AG09319 (cell line): ENCODE results near the gene GRM2.
A peak's percentile ranks its signal among the peaks of the same experiment; 100 is the strongest.

Experiments
- DNase-seq: peaks from one replicate; pipeline ENCODE4 v3.0.0-alpha.2; 2010; ENCODE audit warnings: low read depth; ENCODE audit errors: extremely low read depth
- TF ChIP-seq, protein P1 (sequence below): IDR thresholded peaks from 2 replicates; pipeline ENCODE4 v1.5.1; 2011; ENCODE audit warnings: low read depth, mild to moderate bottlenecking, inconsistent platforms, low read length, moderate library complexity

GRM2 gene

DNA sequence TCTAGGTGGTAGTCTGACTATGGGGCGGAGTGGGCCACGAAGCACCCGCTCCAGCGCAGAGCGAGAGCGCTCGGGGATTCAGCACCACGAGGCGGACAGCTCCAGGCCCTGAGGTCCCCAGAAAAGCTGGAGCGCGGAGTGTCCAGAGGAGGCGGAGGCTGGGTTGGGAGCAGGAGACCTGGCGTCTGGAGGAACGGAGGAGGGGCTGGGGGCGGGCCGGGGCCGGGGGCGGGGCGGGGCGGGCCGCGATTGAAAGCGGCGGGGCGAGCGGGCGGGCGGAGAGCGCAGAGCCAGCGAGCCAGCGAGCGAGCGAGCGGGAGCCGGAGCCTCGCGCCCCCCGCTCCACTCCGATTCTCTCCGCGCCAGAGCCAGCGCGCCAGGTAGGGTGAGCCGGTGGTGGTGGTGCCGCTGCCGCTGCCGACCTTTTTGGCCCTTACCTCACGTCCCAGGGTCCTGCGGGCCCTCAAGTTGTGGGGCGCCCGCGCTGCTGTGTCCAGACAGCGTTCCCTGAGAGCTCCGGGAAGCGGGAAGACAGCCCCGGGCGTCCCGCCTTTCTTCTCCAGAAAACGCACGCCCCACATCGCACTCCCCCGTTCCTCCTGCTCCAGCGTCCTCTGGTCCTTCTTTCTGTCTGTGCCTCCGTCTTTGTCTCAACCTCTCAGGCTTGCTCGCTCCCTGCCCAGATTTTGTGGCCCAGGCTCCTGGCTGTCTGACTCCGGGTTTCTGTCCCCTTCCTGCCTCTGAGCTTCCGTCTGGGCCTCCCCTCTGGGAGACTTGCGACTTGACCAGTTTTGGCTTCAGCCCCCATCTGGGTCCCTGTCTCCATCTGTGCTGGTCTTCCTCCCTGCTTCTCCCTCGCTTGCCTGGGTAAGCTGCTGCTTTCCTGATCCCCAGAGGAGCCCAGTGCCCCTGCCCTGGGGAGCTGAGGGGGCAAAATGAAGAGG lies at the start of gene GRM2:
GRM2 (plus strand) TSS at position 281 of the 944 bp plus-strand sequence. CDS start 1,916 bp downstream, outside the sequence.
- peak; percentile 52 for DNase-seq

DNA sequence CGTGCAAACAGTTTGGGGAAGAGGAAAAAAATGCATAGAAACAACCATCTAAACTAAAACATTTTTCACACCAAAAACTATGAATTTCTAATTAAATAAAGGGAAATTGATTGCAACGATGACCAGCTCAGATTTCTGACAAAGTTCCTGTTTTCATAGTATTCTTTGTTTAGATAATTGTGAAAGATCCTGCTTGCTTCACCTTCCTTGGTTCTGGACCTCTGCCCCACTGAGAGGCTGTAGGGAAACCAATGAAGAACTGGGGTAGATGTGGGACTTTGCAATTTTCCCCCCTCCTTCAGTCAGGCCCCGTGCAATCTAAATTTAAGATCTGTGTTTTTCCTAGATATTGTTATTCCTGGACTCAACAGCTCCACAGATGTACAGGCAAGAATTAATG lies 49.6 kb upstream of the GRM2 start:
- DNase-seq, result no peak
- TF ChIP-seq, protein P1, sequence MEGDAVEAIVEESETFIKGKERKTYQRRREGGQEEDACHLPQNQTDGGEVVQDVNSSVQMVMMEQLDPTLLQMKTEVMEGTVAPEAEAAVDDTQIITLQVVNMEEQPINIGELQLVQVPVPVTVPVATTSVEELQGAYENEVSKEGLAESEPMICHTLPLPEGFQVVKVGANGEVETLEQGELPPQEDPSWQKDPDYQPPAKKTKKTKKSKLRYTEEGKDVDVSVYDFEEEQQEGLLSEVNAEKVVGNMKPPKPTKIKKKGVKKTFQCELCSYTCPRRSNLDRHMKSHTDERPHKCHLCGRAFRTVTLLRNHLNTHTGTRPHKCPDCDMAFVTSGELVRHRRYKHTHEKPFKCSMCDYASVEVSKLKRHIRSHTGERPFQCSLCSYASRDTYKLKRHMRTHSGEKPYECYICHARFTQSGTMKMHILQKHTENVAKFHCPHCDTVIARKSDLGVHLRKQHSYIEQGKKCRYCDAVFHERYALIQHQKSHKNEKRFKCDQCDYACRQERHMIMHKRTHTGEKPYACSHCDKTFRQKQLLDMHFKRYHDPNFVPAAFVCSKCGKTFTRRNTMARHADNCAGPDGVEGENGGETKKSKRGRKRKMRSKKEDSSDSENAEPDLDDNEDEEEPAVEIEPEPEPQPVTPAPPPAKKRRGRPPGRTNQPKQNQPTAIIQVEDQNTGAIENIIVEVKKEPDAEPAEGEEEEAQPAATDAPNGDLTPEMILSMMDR, result no peak

More for the DNA sequence above, at the start of gene GRM2:
- TF ChIP-seq, protein P1, result no peak

DNA sequence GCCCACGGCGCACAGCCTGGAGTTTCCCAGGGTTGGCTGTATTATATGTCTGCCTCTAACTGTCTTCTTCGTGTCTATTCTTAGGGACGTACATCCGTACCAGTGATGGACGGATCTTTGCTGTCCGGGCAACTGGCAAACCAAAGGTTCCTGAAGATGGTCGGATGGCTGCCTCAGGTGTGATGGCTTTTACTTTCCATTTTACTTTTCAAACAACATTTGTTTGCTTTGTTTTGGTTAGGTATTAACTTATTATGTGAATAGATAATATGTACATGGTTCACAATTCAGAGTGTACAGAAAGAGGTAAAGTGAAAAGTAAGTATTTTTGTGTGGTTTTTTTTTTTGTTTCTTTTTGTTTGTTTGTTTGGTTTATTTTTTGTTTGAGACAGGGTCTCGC lies 46.9 kb upstream of the GRM2 start:
- no peak for DNase-seq
- TF ChIP-seq, protein P1, result no peak

DNA sequence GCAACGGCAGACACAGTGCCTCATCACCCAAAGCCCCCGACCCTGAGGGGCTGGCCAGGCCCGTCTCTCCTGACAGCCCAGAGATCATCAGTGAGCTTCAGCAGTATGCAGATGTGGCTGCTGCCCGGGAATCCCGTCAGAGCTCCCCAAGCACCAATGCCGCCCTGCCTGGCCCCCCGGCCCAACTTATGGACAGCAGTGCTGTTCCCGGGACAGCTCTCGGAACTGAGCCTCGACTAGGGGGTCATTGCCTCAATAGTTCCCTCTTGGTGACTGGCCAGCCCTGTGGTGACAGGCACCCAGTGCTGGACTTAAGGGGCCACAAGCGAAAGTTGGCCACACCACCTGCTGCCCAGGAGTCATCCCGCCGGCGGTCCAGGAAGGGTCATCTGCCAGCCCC lies 44.4 kb upstream of the GRM2 start:
- no peak for DNase-seq
- TF ChIP-seq, protein P1, result no peak

DNA sequence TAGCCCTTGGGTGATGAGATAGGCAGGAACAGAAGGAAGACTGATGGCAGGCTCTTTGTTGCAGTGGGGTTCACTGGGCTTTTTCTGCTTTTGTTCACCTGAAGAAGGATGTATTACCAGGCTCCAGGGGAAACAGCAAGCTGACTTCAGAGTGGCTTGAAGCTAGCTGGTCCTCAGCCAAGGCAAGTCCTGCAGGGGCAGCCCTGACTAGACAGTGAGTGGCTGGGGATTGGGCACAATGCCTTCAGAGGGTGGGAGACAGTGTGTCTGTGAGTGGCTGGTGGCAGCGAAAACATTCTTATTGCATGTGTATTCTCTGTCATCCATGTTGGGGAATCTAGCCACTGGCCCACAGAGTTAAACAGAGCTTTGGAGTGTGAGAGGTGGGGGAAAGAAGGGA lies 38.1 kb upstream of the GRM2 start:
- DNase-seq, result no peak
- TF ChIP-seq, protein P1, result no peak

DNA sequence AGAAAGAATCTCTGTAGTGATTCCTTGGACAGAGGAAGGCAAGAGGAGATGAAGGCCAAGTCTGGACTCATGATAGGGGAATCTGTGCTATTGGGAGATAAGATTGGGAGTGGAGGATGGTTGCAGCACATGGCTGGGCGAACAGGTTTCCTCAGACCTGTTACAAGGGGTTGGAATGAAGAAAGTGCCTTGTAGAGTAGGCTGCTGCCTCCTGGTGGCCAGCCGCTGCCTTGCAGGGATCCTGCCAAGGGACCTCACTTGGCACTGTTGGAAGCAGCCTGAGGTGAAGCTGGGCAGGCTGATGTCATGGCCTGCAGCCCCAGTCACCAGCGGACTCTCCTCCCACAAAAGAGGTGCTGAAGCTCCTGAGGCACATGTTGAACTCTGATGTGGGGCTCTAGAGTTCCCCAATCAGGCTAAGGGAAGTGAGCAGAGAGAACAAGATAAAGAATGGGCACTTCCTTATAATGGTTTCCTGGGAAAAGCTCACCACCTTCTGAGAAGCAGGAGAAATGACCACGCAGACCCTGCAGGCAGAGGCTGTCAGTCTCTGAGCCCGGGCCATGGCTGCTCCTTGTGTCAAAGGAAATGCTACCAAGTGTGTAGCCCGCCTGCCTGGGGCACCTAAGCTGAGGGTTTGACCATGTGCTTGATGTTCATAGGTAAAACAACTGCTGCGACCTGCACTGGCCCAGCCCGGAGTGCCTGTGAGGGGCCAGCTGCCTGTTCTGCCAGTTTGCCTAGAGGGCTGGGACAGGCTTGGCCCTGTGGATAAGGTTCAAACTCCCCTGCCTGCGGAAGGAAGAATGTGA lies 37.4 kb upstream of the GRM2 start:
- peak; percentile 52 for DNase-seq

More for the DNA sequence above, 37.4 kb upstream of the GRM2 start:
- TF ChIP-seq, protein P1, result peak; percentile 100
